Caco-2 (cell line): ENCODE measurements around the gene LEMD2. TPM values are rescaled to one million over a fixed set of nuclear protein-coding genes. Genes with fewer than 3 reads are reported as not detected.

Experiments used
- BruUV-seq: library from RNA; stranded (reverse); fragments of 400-500 nt; replicated peaks from 2 replicates; lab custom pipeline; 2021; lab: Mats Ljungman, UMichigan
- CTCF ChIA-PET: fragments of 300-600 bp; sonication (Branson Sonifier 250); formaldehyde crosslinking; loops from one replicate; lab custom pipeline; 2022; ENCODE audit warnings: antibody characterized with exemption; lab: Charles Lee
- POLR2A ChIA-PET: fragments of 300-600 bp; sonication (Branson Sonifier 250); formaldehyde crosslinking; loops from one replicate; lab custom pipeline; 2022; ENCODE audit warnings: antibody characterized with exemption; lab: Charles Lee
- DNase-seq, 2 experiments: peaks; one replicate each; pipeline versions ENCODE4 v3.0.0 to v3.0.0-alpha.2; 2020 to 2022
- H3K27me3 ChIP-seq: replicated peaks from 2 replicates; pipeline ENCODE4 v1.6.0; 2011; ENCODE audit warnings: low read length; ENCODE audit not compliant: control insufficient read depth, insufficient read depth
- H3K36me3 ChIP-seq: 2 replicates; pipeline ENCODE4 v1.5.1; 2011; ENCODE audit warnings: low read length; ENCODE audit not compliant: control insufficient read depth, insufficient read depth
- H3K4me1 ChIP-seq: fragments of 250-450 bp; sonication (Bioruptor Pico); 2 replicates; pipeline ENCODE4 v1.5.1; 2020; ENCODE audit warnings: mild to moderate bottlenecking
- H3K4me3 ChIP-seq: 2 replicates; pipeline ENCODE4 v1.5.1; 2011; ENCODE audit warnings: low read depth, mild to moderate bottlenecking, control low read depth, low read length
- H3K9me3 ChIP-seq: fragments of 250-450 bp; sonication (Bioruptor Pico); 2 replicates; pipeline ENCODE4 v1.5.1; 2020; ENCODE audit warnings: mild to moderate bottlenecking, moderate library complexity
- H3K27ac Mint-ChIP-seq: one replicate; pipeline ENCODE4 v1.8.0; 2022; ENCODE audit warnings: mixed read lengths; ENCODE audit not compliant: unreplicated experiment
- H3K27me3 Mint-ChIP-seq: one replicate; pipeline ENCODE4 v1.8.0; 2022; ENCODE audit warnings: mixed read lengths; ENCODE audit not compliant: insufficient read depth, unreplicated experiment
- H3K36me3 Mint-ChIP-seq: one replicate; pipeline ENCODE4 v1.8.0; 2022; ENCODE audit warnings: mild to moderate bottlenecking, mixed read lengths; ENCODE audit not compliant: insufficient read depth, unreplicated experiment
- H3K4me1 Mint-ChIP-seq: one replicate; pipeline ENCODE4 v1.8.0; 2022; ENCODE audit warnings: low read depth, mixed read lengths; ENCODE audit not compliant: unreplicated experiment
- H3K4me3 Mint-ChIP-seq: one replicate; pipeline ENCODE4 v1.8.0; 2022; ENCODE audit warnings: mild to moderate bottlenecking, moderate library complexity, mixed read lengths; ENCODE audit not compliant: unreplicated experiment
- H3K9me3 Mint-ChIP-seq: one replicate; pipeline ENCODE4 v1.8.0; 2022; ENCODE audit warnings: mixed read lengths; ENCODE audit not compliant: unreplicated experiment
- intact Hi-C: fragments of 100-400 bp; cut with micrococcal nuclease; formaldehyde crosslinking; loops from one replicate; pipeline ENCODE4 v1.10.0; 2022; ENCODE audit not compliant: unreplicated experiment
- total RNA-seq: library from RNA; stranded (reverse); gene quantifications from 2 replicates; pipeline ENCODE4 v1.2.3, GENCODE V29; 2022
- TF ChIP-seq, protein P1 (sequence below), 2 experiments: fragments of 200-600 bp in 1 of 2; IDR thresholded peaks; 1 replicate in 1 of 2; 2 replicates in 1 of 2; pipeline versions ENCODE4 v1.5.1 to v1.8.0; 2011 to 2022; ENCODE audit warnings: antibody characterized with exemption in 1 of 2, control low read depth in 1 of 2, inconsistent platforms in 1 of 2, low read depth in 1 of 2, low read length in 1 of 2, mild to moderate bottlenecking in 1 of 2, moderate library complexity in 1 of 2; ENCODE audit not compliant: insufficient read depth in 1 of 2, severe bottlenecking in 1 of 2, unreplicated experiment in 1 of 2

LEMD2 gene
- total RNA-seq, 1 experiment from 2014 or later = 53.2 TPM

DNA sequence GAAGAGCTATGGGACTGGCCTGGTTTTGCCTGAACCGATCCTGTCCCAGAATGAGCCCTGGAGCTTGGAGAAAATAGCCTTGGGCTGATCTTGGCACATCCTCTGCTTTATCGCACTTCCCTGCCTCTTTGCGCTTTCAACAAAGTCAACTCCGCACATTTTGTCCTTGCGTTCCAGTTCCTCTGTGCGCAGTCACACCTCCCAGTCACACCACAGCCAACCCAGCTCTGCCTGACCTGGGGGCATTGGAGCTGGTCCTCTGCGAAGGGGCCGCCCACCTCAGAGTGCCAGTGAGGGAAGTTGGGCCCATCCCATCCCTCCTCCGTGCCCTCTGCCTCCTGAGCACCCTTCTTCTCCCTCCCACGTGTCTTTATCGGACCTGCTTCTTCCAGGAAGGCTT lies 60.5 kb downstream of the LEMD2 start:
- CTCF ChIA-PET = no interaction called here
- TF ChIP-seq, protein P1, sequence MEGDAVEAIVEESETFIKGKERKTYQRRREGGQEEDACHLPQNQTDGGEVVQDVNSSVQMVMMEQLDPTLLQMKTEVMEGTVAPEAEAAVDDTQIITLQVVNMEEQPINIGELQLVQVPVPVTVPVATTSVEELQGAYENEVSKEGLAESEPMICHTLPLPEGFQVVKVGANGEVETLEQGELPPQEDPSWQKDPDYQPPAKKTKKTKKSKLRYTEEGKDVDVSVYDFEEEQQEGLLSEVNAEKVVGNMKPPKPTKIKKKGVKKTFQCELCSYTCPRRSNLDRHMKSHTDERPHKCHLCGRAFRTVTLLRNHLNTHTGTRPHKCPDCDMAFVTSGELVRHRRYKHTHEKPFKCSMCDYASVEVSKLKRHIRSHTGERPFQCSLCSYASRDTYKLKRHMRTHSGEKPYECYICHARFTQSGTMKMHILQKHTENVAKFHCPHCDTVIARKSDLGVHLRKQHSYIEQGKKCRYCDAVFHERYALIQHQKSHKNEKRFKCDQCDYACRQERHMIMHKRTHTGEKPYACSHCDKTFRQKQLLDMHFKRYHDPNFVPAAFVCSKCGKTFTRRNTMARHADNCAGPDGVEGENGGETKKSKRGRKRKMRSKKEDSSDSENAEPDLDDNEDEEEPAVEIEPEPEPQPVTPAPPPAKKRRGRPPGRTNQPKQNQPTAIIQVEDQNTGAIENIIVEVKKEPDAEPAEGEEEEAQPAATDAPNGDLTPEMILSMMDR (IDR thresholded peaks at IDR 0.05; ENCODE audit: insufficient read depth in 1 of 2, low read depth in 1 of 2, low read length in 1 of 2, severe bottlenecking in 1 of 2, unreplicated experiment in 1 of 2) = no peak
- no TSS peak for BruUV-seq
- Histone ChIP-seq H3K9me3 (no peaks in the 10 kb centered on the region), H3K27me3 (0 out of 2 replicates have a peak, but pooled peaks cover 1% of the 10 kb centered on the region), H3K4me3 (no peak overlapping the region), H3K4me1 (no peaks in the 10 kb centered on the region), H3K36me3 (no peaks in the 10 kb centered on the region)
- H3K9me3 Mint-ChIP-seq = no peaks in the 10 kb centered on the region
- no peaks in the 10 kb centered on the region for H3K36me3 Mint-ChIP-seq
- H3K4me1 Mint-ChIP-seq = no peaks in the 10 kb centered on the region
- no peaks in the 10 kb centered on the region for H3K27me3 Mint-ChIP-seq
- no peak overlapping the region for H3K4me3 Mint-ChIP-seq
- H3K27ac Mint-ChIP-seq = no peak overlapping the region
- DNase-seq = no peak
- POLR2A ChIA-PET = interaction anchor here (0.6 kb wide), 1 partner anchor 33 kb away, joined by 3 read pairs; no protein-coding TSS in a partner anchor
- intact Hi-C loops = no loop called here

DNA sequence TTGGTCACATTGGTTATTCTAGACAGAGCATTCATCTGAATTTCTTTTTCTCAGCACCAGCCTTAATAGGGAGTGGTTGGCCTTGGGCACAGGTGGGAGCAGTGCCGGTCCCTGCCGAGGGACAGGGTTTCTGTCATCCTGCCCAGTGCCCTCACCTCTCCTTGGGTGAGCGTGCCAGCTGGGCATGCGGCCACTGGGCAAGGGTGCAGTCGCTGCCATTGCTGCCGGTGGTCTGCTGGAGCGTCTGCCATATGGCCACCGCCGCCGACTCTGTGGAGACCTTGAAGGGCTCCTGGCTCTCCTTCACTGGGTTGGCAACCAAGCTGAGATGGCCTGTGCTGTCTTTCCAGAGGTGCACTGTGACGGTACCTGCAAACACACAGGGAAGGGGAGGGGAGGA lies 61.0 kb downstream of the LEMD2 start:
- no peaks in the 10 kb centered on the region for H3K9me3 Mint-ChIP-seq
- ChIA-PET POLR2A (no interaction called here), CTCF (no interaction called here)
- H3K27ac Mint-ChIP-seq = no peak overlapping the region
- H3K4me1 ChIP-seq = no peaks in the 10 kb centered on the region
- DNase-seq = no peak
- no peaks in the 10 kb centered on the region for H3K36me3 ChIP-seq
- H3K27me3 Mint-ChIP-seq = no peaks in the 10 kb centered on the region
- no peak overlapping the region for H3K4me3 Mint-ChIP-seq
- no peak overlapping the region for H3K4me3 ChIP-seq
- H3K4me1 Mint-ChIP-seq = no peaks in the 10 kb centered on the region
- TF ChIP-seq, protein P1 (IDR thresholded peaks at IDR 0.05; ENCODE audit: insufficient read depth in 1 of 2, low read depth in 1 of 2, low read length in 1 of 2, severe bottlenecking in 1 of 2, unreplicated experiment in 1 of 2) = no peak
- no peaks in the 10 kb centered on the region for H3K9me3 ChIP-seq
- 0 out of 2 replicates have a peak, but pooled peaks cover 1% of the 10 kb centered on the region for H3K27me3 ChIP-seq
- no peaks in the 10 kb centered on the region for H3K36me3 Mint-ChIP-seq
- BruUV-seq = no TSS peak
- intact Hi-C loops = no loop called here

DNA sequence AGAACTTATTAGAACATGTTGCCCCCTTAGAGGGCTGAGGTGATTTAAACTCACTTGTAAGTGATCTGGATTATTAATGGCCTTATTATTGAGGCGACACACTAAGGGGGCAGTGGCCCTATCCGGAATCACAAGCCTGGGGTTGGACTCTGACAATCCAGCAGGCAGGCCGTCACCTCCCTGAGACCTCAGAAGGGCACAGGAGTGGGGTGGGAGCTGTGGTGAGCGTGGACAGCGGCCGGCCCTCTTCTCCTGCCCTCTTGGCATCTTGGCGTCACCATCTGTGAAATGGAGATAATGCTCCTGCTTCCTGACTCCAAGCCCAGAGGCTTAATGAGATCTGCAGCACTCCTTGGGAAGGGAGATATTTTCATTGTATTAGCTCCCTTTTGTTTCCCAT lies 61.8 kb downstream of the LEMD2 start:
- H3K27me3 Mint-ChIP-seq = no peaks in the 10 kb centered on the region
- TF ChIP-seq, protein P1 (IDR thresholded peaks at IDR 0.05; ENCODE audit: insufficient read depth in 1 of 2, low read depth in 1 of 2, low read length in 1 of 2, severe bottlenecking in 1 of 2, unreplicated experiment in 1 of 2) = no peak
- Histone ChIP-seq H3K9me3 (no peaks in the 10 kb centered on the region), H3K4me1 (no peaks in the 10 kb centered on the region), H3K27me3 (0 out of 2 replicates have a peak, but pooled peaks cover 1% of the 10 kb centered on the region), H3K4me3 (no peak overlapping the region), H3K36me3 (no peaks in the 10 kb centered on the region)
- H3K36me3 Mint-ChIP-seq = no peaks in the 10 kb centered on the region
- no TSS peak for BruUV-seq
- H3K27ac Mint-ChIP-seq = no peak overlapping the region
- no peak overlapping the region for H3K4me3 Mint-ChIP-seq
- intact Hi-C loops = no loop called here
- ChIA-PET POLR2A (no interaction called here), CTCF (no interaction called here)
- H3K4me1 Mint-ChIP-seq = no peaks in the 10 kb centered on the region
- no peaks in the 10 kb centered on the region for H3K9me3 Mint-ChIP-seq
- DNase-seq = no peak
